ENCODE data around the gene EGFL8. TPM values are rescaled to one million over a fixed set of nuclear protein-coding genes. Genes with fewer than 3 reads are reported as not detected.
A peak's percentile ranks its signal among the peaks of the same experiment; 100 is the strongest.

EGFL8 gene
- total RNA-seq, 2 donors from 2014 or later: 6.7 to 10.1 TPM

- Mint-ChIP-seq H3K4me1 (peaks cover 16% of the 10 kb centered on the region), H3K4me3 (no peak overlapping the region), H3K36me3 (ENCODE audit: low read depth) (peaks cover 45% of the 10 kb centered on the region), H3K27me3 (no peaks in the 10 kb centered on the region), H3K27ac (peak overlapping the region; percentile 38), H3K9me3 (no peaks in the 10 kb centered on the region)
- ATAC-seq (replicated peaks): no peak
Measured at GRCh38 chr6:32168807-32169591, 4.6 kb downstream of the EGFL8 start.

DNA sequence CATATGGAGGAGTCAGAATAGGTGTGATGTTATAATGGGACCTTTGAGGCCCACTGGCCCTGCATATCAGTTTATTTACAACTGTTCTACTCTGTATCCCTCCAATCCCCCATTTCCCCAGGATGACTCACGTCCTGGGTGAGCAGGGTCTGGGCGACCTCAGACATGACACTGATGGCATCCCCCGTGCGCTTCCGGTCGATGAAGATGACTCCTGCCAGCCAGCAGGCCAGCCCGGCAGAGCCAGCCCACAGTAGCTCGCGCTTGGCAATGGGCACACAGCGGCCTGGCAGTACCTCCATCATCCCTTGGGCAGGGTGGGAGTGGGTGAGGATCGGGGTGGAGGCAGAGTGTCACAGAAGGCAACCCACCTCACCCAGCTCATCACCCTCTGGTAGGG lies 5.9 kb downstream of the EGFL8 start:
- Mint-ChIP-seq H3K9me3 (no peaks in the 10 kb centered on the region), H3K27ac (peak overlapping the region; percentile 59), H3K36me3 (ENCODE audit: low read depth) (peaks cover 39% of the 10 kb centered on the region), H3K4me1 (peaks cover 16% of the 10 kb centered on the region), H3K27me3 (no peaks in the 10 kb centered on the region), H3K4me3 (no peak overlapping the region)
- no peak for ATAC-seq (replicated peaks)

GRCh38 chr6:32171234-32171633 lies 6.8 kb downstream of the EGFL8 start:
- Mint-ChIP-seq H3K27ac (peak overlapping the region; percentile 17), H3K27me3 (no peaks in the 10 kb centered on the region), H3K36me3 (ENCODE audit: low read depth) (peaks cover 39% of the 10 kb centered on the region), H3K4me3 (no peak overlapping the region), H3K9me3 (no peaks in the 10 kb centered on the region), H3K4me1 (peaks cover 18% of the 10 kb centered on the region)
- ATAC-seq (replicated peaks): no peak

DNA sequence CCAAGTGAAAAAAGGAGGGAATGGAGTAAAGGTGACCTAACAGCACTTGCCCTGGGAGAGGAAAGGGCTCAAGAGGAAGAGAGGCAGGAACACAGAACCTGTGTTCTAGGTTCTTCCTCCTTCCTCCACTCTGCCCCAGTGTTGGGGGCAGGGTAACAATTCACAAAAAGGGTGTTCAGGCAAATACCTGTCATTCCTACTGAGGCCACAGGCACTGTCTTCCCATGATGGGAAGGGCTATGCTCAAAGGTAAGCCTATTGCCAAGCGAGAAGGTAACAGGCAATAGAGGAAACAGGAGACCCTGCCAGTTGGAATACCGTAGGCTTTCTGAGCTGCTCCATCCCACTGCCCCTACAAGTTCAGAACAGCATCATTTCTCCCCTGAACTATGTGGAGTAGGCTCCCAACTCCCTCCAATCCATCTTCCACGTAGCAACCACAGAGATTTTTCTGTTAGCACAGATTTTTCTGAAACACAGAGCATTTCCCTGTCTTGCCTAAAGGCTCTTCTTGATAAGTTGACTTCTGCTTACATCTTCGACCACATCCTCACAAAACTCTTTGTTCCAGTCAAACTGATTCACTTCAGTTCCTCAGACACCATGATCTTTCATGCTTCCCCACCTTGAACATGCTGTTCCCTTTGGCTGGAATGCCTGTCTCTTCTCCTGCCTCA lies 8.8 kb downstream of the EGFL8 start:
- H3K4me1 Mint-ChIP-seq: peaks cover 23% of the 10 kb centered on the region
- peak overlapping the region; percentile 14 for H3K27ac Mint-ChIP-seq
- H3K9me3 Mint-ChIP-seq: no peaks in the 10 kb centered on the region
- H3K4me3 Mint-ChIP-seq: no peak overlapping the region
- peaks cover 38% of the 10 kb centered on the region for H3K36me3 Mint-ChIP-seq (ENCODE audit: low read depth)
- ATAC-seq (replicated peaks): no peak
- no peaks in the 10 kb centered on the region for H3K27me3 Mint-ChIP-seq

DNA sequence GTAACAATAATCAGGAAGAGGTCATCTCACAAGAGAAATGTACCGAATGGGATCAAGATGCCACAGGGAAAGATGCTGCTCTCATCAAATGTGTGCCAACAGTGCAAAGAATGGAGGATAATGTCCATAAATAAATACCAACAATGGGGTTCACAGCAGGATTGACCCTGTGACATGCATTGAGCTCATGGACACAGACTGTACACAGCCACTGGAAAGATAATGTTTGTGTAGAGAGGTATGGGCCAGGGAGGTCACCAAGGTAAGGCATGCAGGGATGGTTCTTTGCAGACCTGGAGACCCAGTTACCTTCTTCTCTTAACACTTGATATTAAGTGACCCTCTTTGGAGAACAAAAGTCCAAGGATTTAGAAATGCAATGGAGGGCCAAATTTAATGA lies 10.0 kb downstream of the EGFL8 start:
- peak overlapping the region; percentile 14 for H3K27ac Mint-ChIP-seq

DNA sequence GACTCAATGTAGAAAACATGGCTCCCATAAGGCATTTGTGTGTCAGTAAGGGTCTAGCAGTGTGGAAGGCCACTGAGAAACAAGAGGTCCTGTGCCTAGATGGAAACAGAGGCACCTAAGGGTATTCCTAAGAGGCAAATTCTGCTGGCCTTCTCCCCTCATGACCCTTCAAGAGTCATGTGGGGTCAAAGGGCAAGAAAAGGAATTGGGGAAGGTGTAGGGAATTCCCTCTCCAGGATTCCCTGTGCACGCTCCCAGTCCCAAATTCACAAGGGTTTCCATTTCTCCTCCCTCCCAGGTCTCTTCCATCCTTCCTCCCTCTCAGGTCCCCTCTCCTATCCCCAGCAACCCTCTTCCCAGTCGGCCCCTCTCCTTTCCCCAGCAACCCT lies 10.9 kb downstream of the EGFL8 start:
- peaks cover 41% of the 10 kb centered on the region for H3K36me3 Mint-ChIP-seq (ENCODE audit: low read depth)

More for the DNA sequence above, 10.0 kb downstream of the EGFL8 start:
- Mint-ChIP-seq H3K27me3 (no peaks in the 10 kb centered on the region), H3K4me3 (peak overlapping the region; percentile 90), H3K9me3 (no peaks in the 10 kb centered on the region), H3K4me1 (peaks cover 31% of the 10 kb centered on the region), H3K36me3 (ENCODE audit: low read depth) (peaks cover 41% of the 10 kb centered on the region)
- ATAC-seq (replicated peaks): no peak

DNA sequence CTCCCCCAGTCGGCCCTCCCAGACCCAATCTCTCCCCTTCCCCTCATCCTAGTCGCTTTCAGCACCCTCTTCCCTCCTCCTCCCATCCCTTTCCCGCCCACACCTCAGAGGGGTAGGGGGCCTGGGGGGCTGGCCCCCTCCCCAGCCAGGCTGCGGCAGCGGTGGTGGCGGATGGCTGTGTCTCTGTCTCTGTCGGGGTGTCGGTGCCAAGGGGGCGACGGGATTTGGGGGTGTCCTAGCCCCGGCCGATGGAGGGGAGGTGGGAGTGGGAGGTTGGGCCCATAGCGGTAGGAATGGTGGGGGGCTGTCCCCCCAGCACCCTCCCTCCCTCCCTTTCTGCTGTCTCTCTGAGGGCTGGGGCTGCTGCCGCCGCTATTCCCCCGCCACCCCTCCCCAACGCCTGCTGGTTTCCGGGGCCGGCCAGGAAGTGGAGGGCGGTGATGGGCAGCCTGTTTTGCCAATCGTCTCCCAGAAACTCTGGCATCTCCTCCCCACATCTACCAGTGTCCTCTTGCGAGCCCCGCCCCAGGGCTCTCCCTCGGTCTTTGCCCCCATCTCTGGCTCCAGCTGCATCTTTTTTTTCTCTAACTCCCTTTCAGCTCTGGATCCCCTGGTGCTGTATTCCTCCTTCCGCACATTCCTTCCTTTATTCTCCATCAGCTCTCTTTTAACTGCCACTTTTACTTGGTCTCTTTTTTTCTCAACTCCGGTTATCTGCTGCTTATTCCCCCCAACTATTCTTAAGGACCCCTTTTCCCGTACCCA lies 11.5 kb downstream of the EGFL8 start, which contains the start of gene AGPAT1:
Gene AGPAT1 (minus strand): TSS at position 374 of the 765 bp plus-strand sequence. CDS start 4,588 bp downstream, outside the sequence.
- peak within 1 kb of the TSS; percentile 96 for H3K27ac Mint-ChIP-seq
- H3K4me3 Mint-ChIP-seq: peak within 1 kb of the TSS; percentile 90
- no peaks in the 10 kb centered on the region for H3K27me3 Mint-ChIP-seq
- peak; percentile 61 for ATAC-seq (replicated peaks)
- H3K9me3 Mint-ChIP-seq: no peaks in the 10 kb centered on the region
- peaks cover 33% of the 10 kb centered on the region for H3K4me1 Mint-ChIP-seq
- peaks cover 41% of the 10 kb centered on the region for H3K36me3 Mint-ChIP-seq (ENCODE audit: low read depth)

More for the DNA sequence above, 10.9 kb downstream of the EGFL8 start:
- Mint-ChIP-seq H3K4me1 (peaks cover 33% of the 10 kb centered on the region), H3K9me3 (no peaks in the 10 kb centered on the region), H3K27ac (peak overlapping the region; percentile 42), H3K4me3 (peak overlapping the region; percentile 90), H3K27me3 (no peaks in the 10 kb centered on the region)
- ATAC-seq (replicated peaks): no peak

GRCh38 chr6:32176476-32177182 lies 12.2 kb downstream of the EGFL8 start:
- H3K36me3 Mint-ChIP-seq (ENCODE audit: low read depth): peaks cover 43% of the 10 kb centered on the region
- H3K4me1 Mint-ChIP-seq: peaks cover 33% of the 10 kb centered on the region
- H3K9me3 Mint-ChIP-seq: no peaks in the 10 kb centered on the region
- no peak for ATAC-seq (replicated peaks)
- H3K27ac Mint-ChIP-seq: peak overlapping the region; percentile 96
- no peaks in the 10 kb centered on the region for H3K27me3 Mint-ChIP-seq
- peak overlapping the region; percentile 90 for H3K4me3 Mint-ChIP-seq

DNA sequence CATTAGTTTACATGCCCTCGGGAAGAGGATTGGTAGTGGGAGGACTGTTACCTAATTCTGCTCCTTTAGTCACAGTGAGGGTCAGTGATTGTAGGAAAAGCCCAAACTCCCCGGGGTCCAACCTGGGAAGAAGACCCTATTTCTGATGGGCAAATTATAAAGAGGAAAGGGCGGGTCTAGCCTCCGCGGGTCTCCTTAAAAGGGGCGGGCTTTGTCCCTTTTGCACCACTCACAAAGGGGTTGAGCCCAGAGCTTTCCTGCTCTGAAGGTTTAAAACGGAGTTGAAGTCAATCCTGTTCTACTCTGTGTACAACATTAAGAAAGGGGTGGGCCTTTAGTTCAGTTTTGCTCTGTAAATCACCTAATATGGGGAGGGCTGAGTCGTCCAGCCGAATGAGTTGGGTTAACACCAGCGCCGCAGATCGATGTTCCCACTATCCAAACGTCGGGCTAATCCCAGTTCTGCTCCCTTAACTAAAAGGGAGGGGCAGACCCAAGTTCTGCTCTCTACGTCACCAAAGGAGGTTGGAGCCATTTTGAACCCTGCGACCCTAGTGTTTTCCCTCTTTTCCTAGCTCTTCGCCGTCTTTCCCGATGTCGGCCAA lies 12.9 kb downstream of the EGFL8 start:
- ATAC-seq (replicated peaks): no peak

DNA sequence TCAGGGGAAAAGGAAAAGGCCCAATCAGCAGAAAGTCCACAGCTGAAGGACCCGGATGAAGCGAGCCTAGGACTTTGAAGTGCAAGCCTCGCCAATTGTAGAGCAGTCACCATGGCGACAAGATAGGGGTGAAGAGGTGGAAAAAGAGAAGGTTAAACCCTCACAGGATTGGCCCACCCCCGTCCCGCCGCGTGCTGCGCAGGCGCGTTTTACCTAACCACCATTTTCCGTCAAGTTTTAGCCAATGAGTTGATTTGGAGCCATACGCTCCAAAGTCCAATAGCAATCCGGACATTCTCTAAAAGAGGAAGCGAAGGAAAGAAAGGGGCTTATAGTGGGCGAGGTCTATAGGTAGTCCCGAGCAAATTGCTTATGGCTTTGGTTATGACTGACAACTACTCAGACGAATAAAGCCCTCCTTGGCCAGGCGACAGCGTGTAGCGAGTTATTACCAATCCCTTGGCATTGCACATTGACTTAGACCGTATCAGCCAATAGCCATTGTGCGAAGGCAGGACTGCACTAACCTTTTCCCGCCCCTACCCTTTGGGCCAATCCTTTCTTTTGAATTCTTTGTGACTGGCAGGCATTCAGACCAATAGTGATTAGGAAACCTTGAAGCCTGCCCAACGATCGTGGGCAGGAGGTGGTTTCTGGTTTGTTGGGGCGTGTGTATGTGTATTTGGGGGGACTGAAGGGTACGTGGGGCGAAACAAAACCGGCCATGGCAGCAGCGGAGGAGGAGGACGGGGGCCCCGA lies 13.6 kb downstream of the EGFL8 start, which contains the start of gene RNF5:
Gene RNF5 (plus strand): TSS at position 618 of the 759 bp plus-strand sequence. CDS start 107 bp downstream, at position 725.
- H3K27ac Mint-ChIP-seq: peak within 1 kb of the TSS; percentile 96

More for the DNA sequence above, 12.9 kb downstream of the EGFL8 start:
- Mint-ChIP-seq H3K27me3 (no peaks in the 10 kb centered on the region), H3K27ac (peak overlapping the region; percentile 96), H3K4me3 (peak overlapping the region; percentile 90), H3K9me3 (no peaks in the 10 kb centered on the region), H3K4me1 (peaks cover 33% of the 10 kb centered on the region), H3K36me3 (ENCODE audit: low read depth) (peaks cover 50% of the 10 kb centered on the region)

DNA sequence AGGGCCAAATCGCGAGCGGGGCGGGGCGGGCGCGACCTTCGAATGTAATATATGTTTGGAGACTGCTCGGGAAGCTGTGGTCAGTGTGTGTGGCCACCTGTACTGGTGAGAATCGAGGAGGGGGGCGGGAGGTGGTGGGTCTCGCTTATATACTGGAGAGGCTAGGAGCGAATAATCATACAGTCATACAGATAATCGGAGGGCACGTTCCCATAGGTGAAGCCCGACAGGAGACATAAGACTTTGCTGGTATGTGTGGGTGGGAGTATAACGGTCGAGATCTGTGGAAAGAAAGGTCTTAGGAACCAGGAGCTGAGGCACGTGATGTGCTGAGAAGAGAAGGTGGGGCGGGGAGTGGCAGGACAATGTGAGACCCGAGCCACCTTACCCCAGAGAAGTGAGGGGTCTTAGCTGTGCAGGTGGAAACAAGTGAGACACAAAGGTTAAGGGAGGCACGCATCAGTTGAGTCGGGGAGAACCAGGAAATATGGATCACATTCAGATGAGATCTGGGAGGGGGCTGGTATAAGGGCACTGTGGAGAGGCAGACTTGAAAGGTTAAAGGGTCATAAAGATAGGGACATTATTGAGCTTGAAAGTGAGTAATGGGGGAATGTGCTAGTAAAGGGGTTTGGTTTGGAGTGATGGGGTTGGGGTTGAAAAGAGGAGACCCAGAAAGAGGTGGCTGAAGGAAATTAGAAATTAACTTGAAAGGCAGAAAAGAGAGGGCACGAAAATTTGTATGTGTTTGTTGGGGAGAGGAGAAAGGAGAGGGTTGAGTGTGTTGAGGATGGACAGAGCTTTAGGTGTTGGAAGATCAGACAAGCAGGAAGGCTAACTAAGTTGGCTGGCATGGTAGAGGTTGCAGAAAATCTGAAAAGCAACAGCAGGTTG lies 14.4 kb downstream of the EGFL8 start:
- H3K27ac Mint-ChIP-seq: peak overlapping the region; percentile 96
- no peak for ATAC-seq (replicated peaks)
- H3K9me3 Mint-ChIP-seq: no peaks in the 10 kb centered on the region
- H3K27me3 Mint-ChIP-seq: no peaks in the 10 kb centered on the region
- H3K4me3 Mint-ChIP-seq: peak overlapping the region; percentile 90
- H3K36me3 Mint-ChIP-seq (ENCODE audit: low read depth): peaks cover 65% of the 10 kb centered on the region
- peaks cover 34% of the 10 kb centered on the region for H3K4me1 Mint-ChIP-seq

More for the DNA sequence above, 13.6 kb downstream of the EGFL8 start, which contains the start of gene RNF5:
- Mint-ChIP-seq H3K4me1 (peaks cover 35% of the 10 kb centered on the region), H3K27me3 (no peaks in the 10 kb centered on the region), H3K9me3 (no peaks in the 10 kb centered on the region), H3K4me3 (peak within 1 kb of the TSS; percentile 90), H3K36me3 (ENCODE audit: low read depth) (peaks cover 57% of the 10 kb centered on the region)
- peak; percentile 87 for ATAC-seq (replicated peaks)

GRCh38 chr6:32179766-32180405 lies 15.5 kb downstream of the EGFL8 start:
- H3K36me3 Mint-ChIP-seq (ENCODE audit: low read depth): peaks cover 73% of the 10 kb centered on the region
- no peaks in the 10 kb centered on the region for H3K9me3 Mint-ChIP-seq
- no peaks in the 10 kb centered on the region for H3K27me3 Mint-ChIP-seq
- peak overlapping the region; percentile 90 for H3K4me3 Mint-ChIP-seq
- ATAC-seq (replicated peaks): no peak
- peaks cover 27% of the 10 kb centered on the region for H3K4me1 Mint-ChIP-seq
- H3K27ac Mint-ChIP-seq: peak overlapping the region; percentile 96
